ENCODE results near the gene ENAH. TPM values are rescaled to one million over a fixed set of nuclear protein-coding genes. Genes with fewer than 3 reads are reported as not detected.

Gene ENAH
- polyA plus RNA-seq, 1 of the 3 experiments (the other 2 are of a cell fraction): 48.9 TPM

- Histone ChIP-seq H3K79me2 (ENCODE audit: insufficient read depth) (peaks cover 92% of the 10 kb centered on the region), H3K36me3 (replicated peaks in 1 of 2; ENCODE audit: control insufficient read depth in 1 of 2, insufficient read depth in 2 of 2, low read length in 1 of 2) (peaks cover 31 to 57% of the 10 kb centered on the region in 2 experiments), H3K9me2 (no peaks in the 10 kb centered on the region), H3K9me3 (no peaks in the 10 kb centered on the region), H3K4me3 (ENCODE audit: low read depth in 2 of 2, low read length in 1 of 2) (no peak overlapping the region), H3K4me2 (no peak overlapping the region), H4K20me1 (ENCODE audit: insufficient read depth) (peaks cover 21% of the 10 kb centered on the region; the same call in 1 of the 2 replicates), H3K27ac (ENCODE audit: low read depth in 2 of 2, low read length in 1 of 2) (no peak overlapping the region), H3K27me3 (ENCODE audit: insufficient read depth) (no peaks in the 10 kb centered on the region), H2AFZ (ENCODE audit: low read depth) (no peak overlapping the region), H3K4me1 (ENCODE audit: control insufficient read depth in 1 of 2, insufficient read depth in 2 of 2, low read depth in 1 of 2, low read length in 1 of 2) (peaks cover under 1 to 11% of the 10 kb centered on the region in 2 experiments; a peak in 3 of 4 replicates), H3K9ac (no peak overlapping the region), H3F3A (replicated peaks; ENCODE audit: insufficient read depth) (peaks cover 22% of the 10 kb centered on the region)
- POLR2A ChIA-PET: no interaction called here
- 83% methylated on average over 19 of the region's 19 CpGs for WGBS (ENCODE audit: low lambda C conversion rate)
- no peak for TF ChIP-seq RAD21 (IDR thresholded peaks at IDR 0.05; ENCODE audit: low read length)
- no peak for TF ChIP-seq RCOR1 (IDR thresholded peaks at IDR 0.05; ENCODE audit: low read length)
- TF ChIP-seq JUND (IDR thresholded peaks at IDR 0.05): no peak
- TF ChIP-seq SMC3 (IDR thresholded peaks at IDR 0.05; ENCODE audit: low read depth, low read length): no peak
- TF ChIP-seq REST (IDR thresholded peaks at IDR 0.05; ENCODE audit: low read depth, low read length): no peak
- TF ChIP-seq CHD2 (IDR thresholded peaks at IDR 0.05; ENCODE audit: low read length, partially characterized antibody): no peak
- TF ChIP-seq CTCF (IDR thresholded peaks at IDR 0.05): no peak
- no peak for TF ChIP-seq YY1 (IDR thresholded peaks at IDR 0.05; ENCODE audit: low read depth)
- no peak for TF ChIP-seq RFX5 (IDR thresholded peaks at IDR 0.05; ENCODE audit: low read length)
- no peak for TF ChIP-seq SIN3A (IDR thresholded peaks at IDR 0.05; ENCODE audit: borderline replicate concordance, low read depth, low read length)
- no peak for TF ChIP-seq PBX3 (IDR thresholded peaks at IDR 0.05)
- no peak for TF ChIP-seq ELF1 (IDR thresholded peaks at IDR 0.05)
- TF ChIP-seq NRF1 (IDR thresholded peaks at IDR 0.05; ENCODE audit: low read depth, low read length): no peak
- no peak for TF ChIP-seq MAX (IDR thresholded peaks at IDR 0.05; ENCODE audit: low read depth)
- TF ChIP-seq NFIC (IDR thresholded peaks at IDR 0.05; ENCODE audit: borderline replicate concordance): no peak
- no peak for TF ChIP-seq FOXJ3 (CRISPR knock-in tag; IDR thresholded peaks at IDR 0.05)
- TF ChIP-seq MEF2A (IDR thresholded peaks at IDR 0.05; ENCODE audit: borderline replicate concordance, low read depth): no peak
- TF ChIP-seq GABPA (IDR thresholded peaks at IDR 0.05; ENCODE audit: low read depth): no peak
- TF ChIP-seq USF2 (IDR thresholded peaks at IDR 0.05; ENCODE audit: borderline replicate concordance, low read depth, low read length): no peak
- TF ChIP-seq TAF1 (IDR thresholded peaks at IDR 0.05; ENCODE audit: borderline replicate concordance, low read depth, low read length): no peak
- CTCF ChIA-PET: interaction anchor here (1.4 to 1.6 kb wide), 2 partner anchors 14 to 44 kb away, joined by 5 to 8 read pairs; no protein-coding TSS in a partner anchor
- DNase-seq: no peak
Observed at GRCh38 chr1:225519166-225519863, 133.6 kb downstream of the ENAH start.
